ENCODE measurements around the gene VPS33B.
A peak's percentile ranks its signal among the peaks of the same experiment; 100 is the strongest.

Gene VPS33B

DNA sequence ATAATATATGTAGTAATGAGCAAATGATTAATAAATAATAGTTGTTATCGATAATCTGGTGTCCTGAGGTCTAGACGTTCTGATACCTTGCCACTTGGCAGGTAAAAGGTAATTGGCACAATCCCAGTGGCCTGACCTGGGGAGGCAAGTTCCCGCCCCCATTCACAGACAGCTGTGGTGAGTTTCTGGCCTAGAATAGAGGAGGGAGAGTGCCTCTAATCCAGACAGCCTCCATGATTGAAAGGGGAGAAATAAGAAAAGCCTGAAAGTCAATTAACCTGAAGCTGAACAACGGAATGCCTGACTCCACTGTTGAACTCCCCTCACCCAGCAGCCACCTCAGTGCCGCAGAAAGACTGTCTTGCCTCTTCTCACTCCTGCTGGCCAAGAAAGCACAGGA is 39.6 kb upstream of the VPS33B start:
- peak overlapping the region; percentile 6; the same call in 1 of the 2 replicates for H3K27ac ChIP-seq
- TF ChIP-seq, protein P1, sequence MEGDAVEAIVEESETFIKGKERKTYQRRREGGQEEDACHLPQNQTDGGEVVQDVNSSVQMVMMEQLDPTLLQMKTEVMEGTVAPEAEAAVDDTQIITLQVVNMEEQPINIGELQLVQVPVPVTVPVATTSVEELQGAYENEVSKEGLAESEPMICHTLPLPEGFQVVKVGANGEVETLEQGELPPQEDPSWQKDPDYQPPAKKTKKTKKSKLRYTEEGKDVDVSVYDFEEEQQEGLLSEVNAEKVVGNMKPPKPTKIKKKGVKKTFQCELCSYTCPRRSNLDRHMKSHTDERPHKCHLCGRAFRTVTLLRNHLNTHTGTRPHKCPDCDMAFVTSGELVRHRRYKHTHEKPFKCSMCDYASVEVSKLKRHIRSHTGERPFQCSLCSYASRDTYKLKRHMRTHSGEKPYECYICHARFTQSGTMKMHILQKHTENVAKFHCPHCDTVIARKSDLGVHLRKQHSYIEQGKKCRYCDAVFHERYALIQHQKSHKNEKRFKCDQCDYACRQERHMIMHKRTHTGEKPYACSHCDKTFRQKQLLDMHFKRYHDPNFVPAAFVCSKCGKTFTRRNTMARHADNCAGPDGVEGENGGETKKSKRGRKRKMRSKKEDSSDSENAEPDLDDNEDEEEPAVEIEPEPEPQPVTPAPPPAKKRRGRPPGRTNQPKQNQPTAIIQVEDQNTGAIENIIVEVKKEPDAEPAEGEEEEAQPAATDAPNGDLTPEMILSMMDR (conservative IDR thresholded peaks at IDR 0.05): no peak

GRCh38 chr15:91061230-91061629 is 38.8 kb upstream of the VPS33B start:
- TF ChIP-seq, protein P1 (conservative IDR thresholded peaks at IDR 0.05): no peak

DNA sequence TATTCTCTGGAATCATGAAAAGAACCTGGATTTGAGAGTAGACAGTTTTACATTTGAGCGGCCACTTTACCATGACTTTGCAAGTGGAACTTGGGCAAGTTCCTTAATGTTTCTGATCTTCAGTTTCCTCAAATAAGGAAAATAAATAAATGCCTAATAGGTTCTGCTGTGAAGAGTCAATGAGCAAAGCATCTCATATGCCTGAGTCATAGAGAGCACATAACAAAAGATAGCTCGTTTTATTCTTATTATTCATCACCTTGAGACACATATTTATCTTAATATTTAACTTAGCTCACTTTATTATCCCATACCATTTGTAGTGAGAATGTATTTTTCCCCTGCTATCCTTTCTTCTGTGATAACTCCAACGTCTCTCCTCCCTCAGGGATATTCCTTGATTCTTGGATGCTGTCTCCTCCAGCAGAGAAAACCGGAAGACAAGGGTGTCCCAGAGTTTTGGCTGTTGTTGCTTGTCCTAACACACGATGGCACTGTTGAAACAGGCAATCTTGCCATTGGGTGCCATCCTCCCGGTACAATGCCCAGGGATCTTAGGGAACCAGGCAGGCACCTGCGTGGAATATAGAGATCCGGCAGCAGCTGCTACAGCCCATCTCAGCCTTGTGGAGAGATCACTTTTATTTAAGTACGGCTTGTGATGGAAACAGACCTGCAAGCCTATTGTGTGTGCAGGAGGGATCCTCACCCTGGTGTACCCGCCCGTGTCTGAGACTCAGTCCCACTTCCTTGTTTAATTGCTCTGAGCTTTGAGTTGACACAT is 33.3 kb upstream of the VPS33B start:
- TF ChIP-seq, protein P1 (conservative IDR thresholded peaks at IDR 0.05): peak; percentile 97
- peak overlapping the region; percentile 57 for H3K27ac ChIP-seq

More at GRCh38 chr15:91061230-91061629, 38.8 kb upstream of the VPS33B start:
- H3K27ac ChIP-seq: no peak overlapping the region

DNA sequence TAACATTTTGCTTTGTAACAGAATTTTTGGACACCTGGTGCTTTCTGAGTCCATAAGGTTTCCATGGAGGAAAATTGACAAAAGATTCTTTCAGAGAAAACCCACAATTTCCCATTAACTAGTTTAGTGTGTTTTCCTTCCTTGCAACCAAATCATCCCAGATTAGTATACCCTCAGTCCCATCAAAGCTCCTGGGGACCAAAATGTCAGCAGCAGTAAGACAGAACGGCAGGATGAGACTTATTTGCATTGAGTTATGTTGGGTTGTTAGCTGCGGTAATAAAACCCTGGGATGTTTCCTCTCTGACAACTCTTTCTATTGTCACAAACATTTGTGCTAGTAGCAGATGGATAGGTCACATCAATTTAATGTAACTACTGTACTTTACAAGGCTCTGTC is 32.4 kb upstream of the VPS33B start:
- TF ChIP-seq, protein P1 (conservative IDR thresholded peaks at IDR 0.05): no peak

GRCh38 chr15:91051248-91051647 is 28.9 kb upstream of the VPS33B start:
- no peak overlapping the region for H3K27ac ChIP-seq
- TF ChIP-seq, protein P1 (conservative IDR thresholded peaks at IDR 0.05): no peak

More for the DNA sequence above, 32.4 kb upstream of the VPS33B start:
- H3K27ac ChIP-seq: peak overlapping the region; percentile 1; the same call in 1 of the 2 replicates

- TF ChIP-seq, protein P1 (conservative IDR thresholded peaks at IDR 0.05): peak; percentile 9
- no peak overlapping the region for H3K27ac ChIP-seq
Measured at GRCh38 chr15:91050128-91050455, 27.7 kb upstream of the VPS33B start.

DNA sequence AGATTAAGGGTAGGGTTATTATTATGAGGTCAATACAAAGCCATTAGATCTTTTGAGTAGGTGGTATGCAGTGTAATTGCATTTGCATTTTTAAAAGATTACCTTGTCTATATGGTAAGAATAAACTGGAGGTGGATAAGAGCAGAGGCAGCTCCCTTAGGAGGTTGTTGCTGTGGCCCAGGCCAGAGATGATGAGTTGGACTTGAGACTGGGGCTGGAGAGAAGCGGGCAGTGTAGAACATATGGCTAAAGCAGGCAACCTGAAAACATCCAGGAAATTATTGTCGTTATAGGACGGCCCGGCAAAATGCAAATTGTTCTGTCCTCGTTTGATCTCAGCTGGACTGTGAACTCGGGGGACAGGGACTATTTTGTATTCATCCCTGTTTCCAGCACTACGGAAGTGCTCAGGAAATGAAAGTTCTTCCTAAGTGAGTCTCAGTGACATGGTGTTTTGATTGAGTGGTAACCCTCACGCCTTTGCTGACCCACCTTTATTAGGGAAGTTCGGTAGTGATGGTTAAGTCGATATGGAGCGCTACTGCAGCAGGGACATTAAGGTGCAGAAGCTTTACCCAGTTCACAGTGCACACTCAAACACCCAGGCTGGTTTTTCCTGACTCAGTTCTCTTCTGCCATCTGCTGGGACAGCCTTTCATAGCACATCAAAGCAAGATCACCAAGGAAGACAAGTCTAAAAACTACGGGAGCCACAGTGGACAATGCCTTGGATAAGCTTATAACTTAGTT is 27.2 kb upstream of the VPS33B start:
- TF ChIP-seq, protein P1 (conservative IDR thresholded peaks at IDR 0.05): peak; percentile 96

More for the DNA sequence above, 27.2 kb upstream of the VPS33B start:
- H3K27ac ChIP-seq: no peak overlapping the region
